Ovary (tissue), 9 donors: ENCODE results near the gene ISX. TPM values are rescaled to one million over a fixed set of nuclear protein-coding genes. Genes with fewer than 3 reads are reported as not detected.

ENCODE experiments used
- DNase-seq, 5 donors: peaks; one replicate each; pipeline ENCODE4 v3.0.0-alpha.2; 2019 to 2020
- H3K27ac ChIP-seq, 2 donors: fragments of 200-600 bp; one replicate each; pipeline versions ENCODE4 v1.5.1 to v1.8.0; 2019 to 2022
- H3K27me3 ChIP-seq: fragments of 200-600 bp; one replicate; pipeline ENCODE4 v1.8.0; 2022
- H3K36me3 ChIP-seq: fragments of 200-600 bp; sonication (generic); one replicate; pipeline ENCODE4 v1.5.1; 2019
- H3K4me1 ChIP-seq: one replicate; pipeline ENCODE4 v1.8.1; 2013; ENCODE audit warnings: mild to moderate bottlenecking, moderate library complexity; ENCODE audit not compliant: insufficient read depth
- H3K4me3 ChIP-seq: fragments of 200-600 bp; sonication (generic); one replicate; pipeline ENCODE4 v1.5.1; 2017
- H3K9me3 ChIP-seq, 2 donors: fragments of 200-600 bp in 1 of 2; sonication (generic) in 1 of 2; one replicate each; pipeline versions ENCODE4 v1.5.1 to v1.8.1; 2013 to 2019; ENCODE audit warnings: mild to moderate bottlenecking in 1 of 2, moderate library complexity in 1 of 2
- CTCF ChIP-seq, 3 donors: fragments of 450-650 bp in 2 of 3; fragments of 200-600 bp in 1 of 3; IDR thresholded peaks; one replicate each; pipeline versions ENCODE4 v1.5.1 to v1.8.0; 2016 to 2022; ENCODE audit warnings: antibody characterized with exemption in 3 of 3, mild to moderate bottlenecking in 1 of 3
- EP300 ChIP-seq: sonication (generic); formaldehyde crosslinking; IDR thresholded peaks from one replicate; pipeline ENCODE4 v1.6.1; 2017; ENCODE audit warnings: antibody characterized with exemption
- POLR2A ChIP-seq: fragments of 450-650 bp; IDR thresholded peaks from one replicate; pipeline ENCODE4 v1.6.1; 2017; ENCODE audit warnings: antibody characterized with exemption, mild to moderate bottlenecking, moderate library complexity
- WGBS, 3 donors: extraction: QIAGEN DNeasy Blood & Tissue Kit in 1 of 3; methylation state at CpG; one replicate each; pipeline versions ENCODE4 v1.1.5 to v1.1.7; 2013 to 2017; 5-methylcytosine and 5-hydroxymethylcytosine counted together
- intact Hi-C, 4 donors: fragments of 100-400 bp; cut with DNase I; formaldehyde crosslinking; loops; one replicate each; pipeline versions ENCODE4 v1.11.0 to v1.15.1; 2022 to 2023
- polyA plus RNA-seq, 2 donors: library from polyadenylated mRNA; stranded (reverse); fragments of 200-250 nt in 1 of 2; fragments of 350-450 nt in 1 of 2; fragmentation: Illumina TruSeq in 1 of 2; extraction: RNeasy Lipid Tissue Mini Kit (QIAGEN cat#74804) in 1 of 2; gene quantifications; one replicate each; pipeline ENCODE4 v1.2.3, GENCODE V29; 2013 to 2014
- total RNA-seq, 7 donors: library from RNA; depleted of rRNA in 2 of 7; stranded (reverse); fragments of >200 nt in 2 of 7; fragmentation: NEBNext Ultra II Directional in 3 of 7; extraction: Animal tissue kit (Norgen Biotek cat#: 25700) in 3 of 7; gene quantifications; one replicate each; pipeline versions ENCODE4 v1.1.0 to v1.2.4, GENCODE V29; 2016 to 2023
- donor health status: DM: no; HTN: no; CAD: no; lungs with moderate emphysema.
- donor health status: DM: no; HTN: no; CAD: no.
- donor health status: Bipolar disorder and iron deficiency.
- donor health status: DM: yes; HTN: yes; CAD: no.
- donor health status: DM: no; HTN: no; CAD: no.
- donor health status: DM: yes; HTN: yes; CAD: no.

Gene ISX
- total and polyA plus RNA-seq, 9 donors = 0.12 TPM; not detected in 8

GRCh38 chr22:35092406-35092805, 26.4 kb downstream of the ISX start:
- WGBS, 3 donors = 20 to 26% (median 25%) methylated on average over 1 of the region's 1 CpG
- no peaks in the 10 kb centered on the region for H3K9me3 ChIP-seq
- no peak for DNase-seq

GRCh38 chr22:35098921-35099320, 33.0 kb downstream of the ISX start:
- intact Hi-C loops = no loop called here
- no peak for DNase-seq
- Histone ChIP-seq H3K9me3 (no peaks in the 10 kb centered on the region), H3K4me1 (no peaks in the 10 kb centered on the region), H3K4me3 (no peak overlapping the region), H3K36me3 (no peaks in the 10 kb centered on the region), H3K27ac (no peak overlapping the region), H3K27me3 (no peaks in the 10 kb centered on the region)
- 54 to 65% (median 57%) methylated on average over 3 of the region's 3 CpGs for WGBS, 3 donors
- TF ChIP-seq POLR2A (no peak), CTCF (IDR thresholded peaks at IDR 0.05) (no peak), EP300 (no peak)

More at GRCh38 chr22:35092406-35092805, 26.4 kb downstream of the ISX start:
- Histone ChIP-seq H3K27me3 (no peaks in the 10 kb centered on the region), H3K4me1 (no peaks in the 10 kb centered on the region), H3K4me3 (no peak overlapping the region), H3K36me3 (no peaks in the 10 kb centered on the region), H3K27ac (no peak overlapping the region)
- intact Hi-C loops = no loop called here
- TF ChIP-seq POLR2A = no peak
- TF ChIP-seq CTCF (IDR thresholded peaks at IDR 0.05) = no peak
- no peak for TF ChIP-seq EP300

- Histone ChIP-seq H3K4me1 (no peaks in the 10 kb centered on the region), H3K9me3 (no peaks in the 10 kb centered on the region), H3K27me3 (no peaks in the 10 kb centered on the region), H3K27ac (no peak overlapping the region), H3K36me3 (no peaks in the 10 kb centered on the region), H3K4me3 (no peak overlapping the region)
- intact Hi-C loops = no loop called here
- WGBS, 3 donors = 54 to 59% (median 57%) methylated on average over 3 of the region's 3 CpGs
- DNase-seq = no peak
- TF ChIP-seq POLR2A (no peak), CTCF (IDR thresholded peaks at IDR 0.05) (no peak), EP300 (no peak)
Observed at GRCh38 chr22:35099883-35100282, 33.9 kb downstream of the ISX start.

- no peaks in the 10 kb centered on the region for H3K27me3 ChIP-seq
- TF ChIP-seq EP300 (no peak), POLR2A (no peak), CTCF (IDR thresholded peaks at IDR 0.05) (no peak)
- H3K27ac ChIP-seq = no peak overlapping the region
- intact Hi-C loops = no loop called here
- 34 to 42% (median 38%) methylated on average over 5 of the region's 5 CpGs for WGBS, 3 donors
- H3K36me3 ChIP-seq = no peaks in the 10 kb centered on the region
- H3K4me1 ChIP-seq = no peaks in the 10 kb centered on the region
- no peak overlapping the region for H3K4me3 ChIP-seq
- no peaks in the 10 kb centered on the region for H3K9me3 ChIP-seq
- no peak for DNase-seq
Observed at GRCh38 chr22:35102663-35103062, 36.7 kb downstream of the ISX start.
